ENCODE results near the gene PPP3CB. TPM values are rescaled to one million over a fixed set of nuclear protein-coding genes. Genes with fewer than 3 reads are reported as not detected.

Gene PPP3CB
- total and polyA plus RNA-seq, 2 donors (not counting 3 experiments of a cell fraction or from before 2014, with no cell fraction given): 13.5 to 30.4 TPM

GRCh38 chr10:73405556-73405955 lies 90.3 kb downstream of the PPP3CB start:
- Histone ChIP-seq H3K9me3 (replicated peaks; ENCODE audit: control insufficient read depth, insufficient read depth, low read length) (no peaks in the 10 kb centered on the region), H3K79me2 (ENCODE audit: control insufficient read depth, insufficient read depth, low read length) (peaks cover 82% of the 10 kb centered on the region), H3K9me1 (replicated peaks; ENCODE audit: control insufficient read depth, extremely low read depth, insufficient read depth, low read length) (no peaks in the 10 kb centered on the region), H3K36me3 (ENCODE audit: control insufficient read depth in 2 of 2, extremely low read depth in 1 of 2, insufficient read depth in 2 of 2, low read length in 2 of 2) (no peaks in the 10 kb centered on the region), H3K27me3 (ENCODE audit: control insufficient read depth in 2 of 2, insufficient read depth in 2 of 2, low read length in 2 of 2) (no peaks in the 10 kb centered on the region), H3K9ac (replicated peaks; ENCODE audit: extremely low read depth, insufficient read depth, low read length) (no peak overlapping the region), H2AFZ (ENCODE audit: low read depth, low read length) (no peak overlapping the region), H3K4me1 (ENCODE audit: control insufficient read depth, extremely low read depth, insufficient read depth, low read length) (no peaks in the 10 kb centered on the region), H3K4me3 (replicated peaks in 1 of 3; ENCODE audit: insufficient read depth in 1 of 3, low read depth in 1 of 3, low read length in 3 of 3) (no peak overlapping the region), H3K4me2 (ENCODE audit: insufficient read depth, low read length) (no peak overlapping the region), H4K20me1 (replicated peaks; ENCODE audit: control insufficient read depth, extremely low read depth, insufficient read depth, low read length) (peaks cover 16% of the 10 kb centered on the region), H3K27ac (ENCODE audit: insufficient read depth, low read depth, low read length) (no peak overlapping the region)
- intact Hi-C loops (cut with micrococcal nuclease): no loop called here
- ChIA-PET POLR2A (no interaction called here), CTCF (no interaction called here)
- DNase-seq (ENCODE audit: low read depth, low spot score): no peak
- TF ChIP-seq FOS (IDR thresholded peaks at IDR 0.05; ENCODE audit: borderline replicate concordance, insufficient read depth, low read length) (no peak), POLR2A (IDR thresholded peaks at IDR 0.05; ENCODE audit: low read depth, low read length) (no peak), CTCF (IDR thresholded peaks at IDR 0.05; ENCODE audit: extremely low read depth in 1 of 2, insufficient read depth in 1 of 2, low read depth in 1 of 2, low read length in 2 of 2) (no peak), MAX (IDR thresholded peaks at IDR 0.05; ENCODE audit: insufficient read depth, insufficient read length) (no peak), POLR2AphosphoS5 (IDR thresholded peaks at IDR 0.05; ENCODE audit: insufficient read depth, low read depth, low read length) (no peak), JUN (IDR thresholded peaks at IDR 0.05; ENCODE audit: borderline replicate concordance, insufficient read depth, insufficient read length, low read depth) (no peak), GATA2 (IDR thresholded peaks at IDR 0.05; ENCODE audit: insufficient read depth, insufficient read length, low read depth, low read length) (no peak), MYC (IDR thresholded peaks at IDR 0.05; ENCODE audit: low read depth, low read length) (no peak), EZH2 (IDR thresholded peaks at IDR 0.05; ENCODE audit: borderline replicate concordance, low read depth, low read length, severe bottlenecking) (no peak)
- BruUV-seq (replicated peaks): no TSS peak
- no peak for FAIRE-seq
- dilution Hi-C loops (cut with MboI; ENCODE audit: extremely low pct_ligation_motif_present, low sequenced_read_pairs): no loop called here

Data from endothelial cell of umbilical vein (primary cell).